ENCODE results near the gene PTPRD. TPM values are rescaled to one million over a fixed set of nuclear protein-coding genes. Genes with fewer than 3 reads are reported as not detected.

PTPRD gene
- total and polyA plus RNA-seq, 2 donors (not counting 1 experiment from before 2014, with no cell fraction given), result not detected

GRCh38 chr9:8611153-8611552 lies 2001.6 kb downstream of the PTPRD start:
- CTCF ChIA-PET, result no interaction called here
- Mint-ChIP-seq H3K27me3 (no peaks in the 10 kb centered on the region), H3K27ac (no peak overlapping the region), H3K4me1 (no peaks in the 10 kb centered on the region), H3K9me3 (ENCODE audit: insufficient read depth) (no peaks in the 10 kb centered on the region), H3K4me3 (no peak overlapping the region)
- no peaks in the 10 kb centered on the region for H3K36me3 ChIP-seq (replicated peaks in 1 of 2; ENCODE audit: control extremely low read depth in 1 of 2, control insufficient read depth in 1 of 2, extremely low read depth in 1 of 2, insufficient read depth in 2 of 2, low read length in 1 of 2)
- H3K4me2 ChIP-seq (replicated peaks; ENCODE audit: low read depth, low read length, poor library complexity, severe bottlenecking), result no peak overlapping the region
- 93% methylated on average over 2 of the region's 3 CpGs for WGBS (ENCODE audit: insufficient coverage)
- H3K79me2 ChIP-seq (ENCODE audit: control insufficient read depth, insufficient read depth, low read length), result no peaks in the 10 kb centered on the region
- ATAC-seq (ENCODE audit: low read depth), result no peak
- no peak overlapping the region for H2AFZ ChIP-seq (ENCODE audit: insufficient read depth, low read depth, low read length, poor library complexity, severe bottlenecking)
- H3K4me1 ChIP-seq (ENCODE audit: control insufficient read depth in 2 of 2, insufficient read depth in 2 of 2, low read length in 2 of 2), result no peaks in the 10 kb centered on the region
- DNase-seq, result no peak
- no peaks in the 10 kb centered on the region for H3K27me3 ChIP-seq (replicated peaks in 1 of 4; ENCODE audit: control extremely low read depth in 1 of 4, control insufficient read depth in 3 of 4, insufficient read depth in 4 of 4, low read length in 3 of 4)
- TF ChIP-seq EZH2 (IDR thresholded peaks at IDR 0.05; ENCODE audit: borderline replicate concordance, insufficient read depth, low read depth, low read length, poor library complexity, severe bottlenecking), result no peak
- TF ChIP-seq CTCF (IDR thresholded peaks at IDR 0.05), result no peak
- POLR2A ChIA-PET, result no interaction called here
- no peak overlapping the region for H3K27ac ChIP-seq (ENCODE audit: low read length in 2 of 2)
- H3K9me3 ChIP-seq (ENCODE audit: control extremely low read depth in 1 of 3, control insufficient read depth in 2 of 3, insufficient read depth in 1 of 3, low read length in 2 of 3), result no peaks in the 10 kb centered on the region
- H3K4me3 ChIP-seq (ENCODE audit: control extremely low read depth in 1 of 5, extremely low read depth in 1 of 5, insufficient read depth in 1 of 5, low read depth in 2 of 5, low read length in 4 of 5), result no peak overlapping the region
- intact Hi-C loops (cut with micrococcal nuclease), result no loop called here
- H4K20me1 ChIP-seq (ENCODE audit: control insufficient read depth, insufficient read depth, low read length, poor library complexity, severe bottlenecking), result no peaks in the 10 kb centered on the region
- no peak overlapping the region for H3K9ac ChIP-seq (ENCODE audit: low read length)

DNA sequence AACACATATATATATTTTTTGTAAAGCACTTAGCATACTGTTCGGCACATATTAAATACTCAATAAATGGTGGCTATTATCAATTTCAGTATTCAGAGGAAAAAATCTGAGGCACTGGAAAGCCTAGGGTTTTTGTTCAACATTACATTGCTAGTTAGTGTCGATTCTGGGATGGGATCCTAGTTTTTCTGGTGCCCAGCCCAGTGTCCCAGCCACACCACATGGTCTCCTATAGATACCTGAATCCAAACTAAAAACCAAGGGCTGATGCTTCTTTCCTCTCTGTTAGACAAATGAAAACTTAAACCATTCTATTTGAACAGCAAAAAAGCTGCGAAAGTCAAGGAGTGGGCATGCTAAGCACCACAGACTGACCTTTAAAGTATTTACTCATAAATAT lies 2002.5 kb downstream of the PTPRD start:
- H3K4me2 ChIP-seq (replicated peaks; ENCODE audit: low read depth, low read length, poor library complexity, severe bottlenecking), result no peak overlapping the region
- DNase-seq, result no peak
- Mint-ChIP-seq H3K4me3 (no peak overlapping the region), H3K27ac (no peak overlapping the region), H3K9me3 (ENCODE audit: insufficient read depth) (no peaks in the 10 kb centered on the region), H3K4me1 (no peaks in the 10 kb centered on the region), H3K27me3 (no peaks in the 10 kb centered on the region)
- no peak overlapping the region for H2AFZ ChIP-seq (ENCODE audit: insufficient read depth, low read depth, low read length, poor library complexity, severe bottlenecking)
- H3K79me2 ChIP-seq (ENCODE audit: control insufficient read depth, insufficient read depth, low read length), result no peaks in the 10 kb centered on the region
- TF ChIP-seq EZH2 (IDR thresholded peaks at IDR 0.05; ENCODE audit: borderline replicate concordance, insufficient read depth, low read depth, low read length, poor library complexity, severe bottlenecking) (no peak), CTCF (IDR thresholded peaks at IDR 0.05) (no peak)
- WGBS (ENCODE audit: insufficient coverage), result 100% methylated on average over 1 of the region's 3 CpGs
- no peak overlapping the region for H3K4me3 ChIP-seq (ENCODE audit: control extremely low read depth in 1 of 5, extremely low read depth in 1 of 5, insufficient read depth in 1 of 5, low read depth in 2 of 5, low read length in 4 of 5)
- H4K20me1 ChIP-seq (ENCODE audit: control insufficient read depth, insufficient read depth, low read length, poor library complexity, severe bottlenecking), result no peaks in the 10 kb centered on the region
- no peak overlapping the region for H3K27ac ChIP-seq (ENCODE audit: low read length in 2 of 2)
- no peaks in the 10 kb centered on the region for H3K36me3 ChIP-seq (replicated peaks in 1 of 2; ENCODE audit: control extremely low read depth in 1 of 2, control insufficient read depth in 1 of 2, extremely low read depth in 1 of 2, insufficient read depth in 2 of 2, low read length in 1 of 2)
- POLR2A ChIA-PET, result no interaction called here
- intact Hi-C loops (cut with micrococcal nuclease), result no loop called here
- ATAC-seq (ENCODE audit: low read depth), result no peak
- H3K4me1 ChIP-seq (ENCODE audit: control insufficient read depth in 2 of 2, insufficient read depth in 2 of 2, low read length in 2 of 2), result no peaks in the 10 kb centered on the region
- CTCF ChIA-PET, result no interaction called here
- H3K9ac ChIP-seq (ENCODE audit: low read length), result no peak overlapping the region
- no peaks in the 10 kb centered on the region for H3K27me3 ChIP-seq (replicated peaks in 1 of 4; ENCODE audit: control extremely low read depth in 1 of 4, control insufficient read depth in 3 of 4, insufficient read depth in 4 of 4, low read length in 3 of 4)
- H3K9me3 ChIP-seq (ENCODE audit: control extremely low read depth in 1 of 3, control insufficient read depth in 2 of 3, insufficient read depth in 1 of 3, low read length in 2 of 3), result no peaks in the 10 kb centered on the region

Data from B cell (primary cell).